Adipocyte (in vitro differentiated cells): Measurements from ENCODE around the gene ARMH1.
"Not testable (repeated sequence)": the region's sequence is repeated elsewhere in the genome, so short reads cannot be mapped to it uniquely, and the experiment has no call there.

Experiments used
- DNase-seq: peaks from one replicate; pipeline ENCODE4 v3.0.0-alpha.2; 2015; ENCODE audit warnings: low read depth
- H3K27me3 ChIP-seq: replicated peaks from 2 replicates; pipeline ENCODE4 v1.7.0; 2013; ENCODE audit warnings: mild to moderate bottlenecking, low read length, moderate library complexity; ENCODE audit not compliant: control insufficient read depth, insufficient read depth
- H3K36me3 ChIP-seq: 2 replicates; pipeline ENCODE4 v1.7.0; 2013; ENCODE audit warnings: low read length, mild to moderate bottlenecking, moderate library complexity; ENCODE audit not compliant: control insufficient read depth, insufficient read depth, severe bottlenecking
- H3K4me1 ChIP-seq: 2 replicates; pipeline ENCODE4 v1.7.0; 2013; ENCODE audit warnings: mild to moderate bottlenecking, low read length, moderate library complexity; ENCODE audit not compliant: control insufficient read depth, insufficient read depth
- H3K4me3 ChIP-seq: 2 replicates; pipeline ENCODE4 v1.7.0; 2013; ENCODE audit warnings: mild to moderate bottlenecking, low read length, moderate library complexity
- H3K9ac ChIP-seq: 2 replicates; pipeline ENCODE4 v1.7.0; 2013; ENCODE audit warnings: mild to moderate bottlenecking, low read length, moderate library complexity
- H3K9me3 ChIP-seq: 2 replicates; pipeline ENCODE4 v1.7.0; 2013; ENCODE audit warnings: mild to moderate bottlenecking, low read length, moderate library complexity; ENCODE audit not compliant: control insufficient read depth

The ARMH1 gene

DNA sequence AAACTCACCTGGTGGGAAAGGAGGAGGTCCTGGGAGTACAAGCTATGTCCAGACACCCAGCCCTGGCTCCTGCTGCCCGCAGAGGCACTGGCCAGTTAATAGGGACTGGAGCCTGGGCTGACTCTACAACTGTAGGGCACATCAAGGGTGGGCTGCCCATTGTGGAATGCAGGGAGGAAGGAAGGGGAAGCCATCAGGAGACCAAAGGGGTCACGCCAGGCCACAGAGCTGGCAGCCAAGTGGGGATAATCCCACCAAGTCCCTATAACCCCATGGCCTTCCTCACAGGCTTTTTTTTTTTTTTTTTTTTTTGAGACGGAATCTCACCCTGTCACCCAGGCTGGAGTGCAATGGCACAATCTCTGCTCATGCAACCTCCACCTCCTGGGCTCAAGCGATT, 14.9 kb upstream of the ARMH1 start:
- no peaks in the 10 kb centered on the region for H3K27me3 ChIP-seq
- H3K4me1 ChIP-seq = peaks cover 2% of the 10 kb centered on the region
- no peak overlapping the region for H3K9ac ChIP-seq
- no peak for DNase-seq
- no peaks in the 10 kb centered on the region for H3K9me3 ChIP-seq
- H3K4me3 ChIP-seq = no peak overlapping the region
- peaks cover 26% of the 10 kb centered on the region for H3K36me3 ChIP-seq

DNA sequence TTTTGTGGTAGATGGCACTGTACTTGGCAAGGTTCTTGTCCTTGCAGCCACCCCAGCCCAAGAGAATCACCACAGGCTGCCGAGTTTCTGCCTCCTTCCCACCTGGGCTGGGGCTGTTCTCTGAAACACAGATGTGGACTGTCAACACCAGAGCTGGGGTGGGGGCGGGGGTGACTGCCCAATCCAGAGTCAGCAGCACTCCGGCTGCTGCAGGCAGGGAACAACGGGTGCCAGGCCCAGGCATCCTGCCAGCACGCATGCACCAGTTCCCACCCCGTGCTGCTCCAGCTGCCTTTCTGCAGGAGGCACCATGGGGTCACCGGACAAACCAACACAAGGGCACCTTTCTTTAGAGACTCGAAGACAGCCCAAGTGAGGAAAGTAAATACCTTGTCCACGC, 14.3 kb upstream of the ARMH1 start:
- Histone ChIP-seq H3K9me3 (no peaks in the 10 kb centered on the region), H3K9ac (no peak overlapping the region), H3K4me3 (no peak overlapping the region), H3K27me3 (no peaks in the 10 kb centered on the region), H3K4me1 (no peaks in the 10 kb centered on the region), H3K36me3 (peaks cover 20% of the 10 kb centered on the region)
- no peak for DNase-seq

DNA sequence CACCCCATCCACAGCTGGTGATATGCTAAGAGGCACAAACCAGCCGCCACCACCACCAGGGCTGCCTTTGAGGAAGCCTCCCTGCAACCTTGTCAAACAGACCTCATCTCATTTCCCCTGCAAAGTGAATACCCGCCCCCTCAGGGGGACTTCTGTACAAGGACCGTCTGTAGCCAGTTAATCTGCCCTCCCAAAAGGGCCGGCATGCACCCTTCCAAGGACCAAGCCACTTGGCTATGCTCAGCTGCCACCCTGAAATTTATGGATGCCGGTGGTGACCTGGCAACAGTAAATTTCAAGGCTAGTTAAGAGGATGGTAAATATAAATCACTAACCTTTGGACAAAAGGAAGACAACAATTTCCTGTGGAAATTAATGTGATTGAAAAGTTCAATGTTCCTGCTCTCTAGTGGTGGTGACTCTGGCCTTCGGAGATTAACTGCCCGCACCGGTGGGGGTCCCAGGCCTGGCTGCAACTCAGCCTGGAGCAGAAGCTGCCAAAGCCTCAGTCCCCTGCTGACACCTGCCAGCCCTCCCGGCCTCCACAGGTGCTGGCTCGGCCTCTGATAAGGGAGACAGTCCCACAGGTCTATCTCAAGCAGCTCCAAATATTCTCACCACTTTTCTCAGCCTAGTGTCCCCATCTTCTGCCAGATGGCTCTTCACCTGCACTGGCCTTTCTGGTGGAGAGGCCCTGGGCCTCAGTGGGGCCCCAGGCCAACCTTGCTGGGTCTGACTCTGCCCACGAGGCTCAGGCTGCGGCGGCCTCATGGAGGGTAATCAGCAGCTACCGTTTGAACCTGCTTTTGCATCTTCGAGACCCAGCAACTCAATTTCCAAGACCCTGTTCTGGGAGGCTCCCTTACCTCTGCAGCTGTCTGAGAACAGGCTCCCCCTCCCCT, 12.5 kb upstream of the ARMH1 start:
- Histone ChIP-seq H3K9me3 (no peaks in the 10 kb centered on the region), H3K4me3 (no peak overlapping the region), H3K4me1 (peaks cover 3% of the 10 kb centered on the region), H3K36me3 (peaks cover 18% of the 10 kb centered on the region), H3K9ac (no peak overlapping the region), H3K27me3 (no peaks in the 10 kb centered on the region)
- DNase-seq = no peak

DNA sequence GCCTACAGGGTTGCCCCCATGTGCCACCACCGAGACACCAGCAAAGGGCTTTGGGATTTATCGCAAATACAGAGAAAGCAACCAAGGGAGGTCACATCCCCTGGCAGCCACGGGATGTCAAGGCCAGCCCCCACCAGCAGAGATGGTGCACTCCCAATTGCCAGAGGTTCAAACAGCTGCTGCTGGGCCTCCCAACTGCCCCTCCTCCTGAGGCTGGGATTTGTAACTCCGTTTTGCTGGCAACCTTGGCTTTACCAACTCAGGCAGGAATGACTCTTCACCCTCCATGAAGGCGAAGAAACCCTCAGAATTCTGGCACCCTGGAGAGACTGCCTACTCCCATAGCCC, 11.9 kb upstream of the ARMH1 start:
- H3K4me3 ChIP-seq = no peak overlapping the region
- no peak for DNase-seq
- H3K36me3 ChIP-seq = peaks cover 18% of the 10 kb centered on the region
- H3K4me1 ChIP-seq = peaks cover 4% of the 10 kb centered on the region
- H3K9me3 ChIP-seq = no peaks in the 10 kb centered on the region
- no peaks in the 10 kb centered on the region for H3K27me3 ChIP-seq
- H3K9ac ChIP-seq = no peak overlapping the region

DNA sequence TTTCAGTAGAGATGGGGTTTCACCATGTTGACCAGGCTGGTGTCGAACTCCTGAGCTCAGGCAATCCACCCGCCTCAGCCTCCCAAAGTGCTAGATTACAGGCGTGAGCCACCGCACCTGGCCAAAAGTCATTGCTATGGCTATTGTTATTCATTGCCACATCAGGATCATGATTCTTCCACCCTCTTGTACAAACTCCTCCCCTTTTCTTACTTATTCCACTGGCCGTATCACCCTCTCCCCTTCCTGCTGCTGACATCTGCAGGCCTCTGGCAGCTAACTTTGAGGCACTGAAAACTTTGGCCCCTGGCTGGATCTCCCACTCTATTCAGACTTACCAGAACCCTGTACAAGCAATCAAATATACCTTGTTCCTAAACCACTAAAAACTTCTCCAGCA, 11.1 kb upstream of the ARMH1 start:
- Histone ChIP-seq H3K4me3 (no peak overlapping the region), H3K36me3 (peaks cover 13% of the 10 kb centered on the region), H3K27me3 (no peaks in the 10 kb centered on the region), H3K9ac (no peak overlapping the region), H3K9me3 (no peaks in the 10 kb centered on the region), H3K4me1 (peaks cover 8% of the 10 kb centered on the region)
- DNase-seq = no peak

DNA sequence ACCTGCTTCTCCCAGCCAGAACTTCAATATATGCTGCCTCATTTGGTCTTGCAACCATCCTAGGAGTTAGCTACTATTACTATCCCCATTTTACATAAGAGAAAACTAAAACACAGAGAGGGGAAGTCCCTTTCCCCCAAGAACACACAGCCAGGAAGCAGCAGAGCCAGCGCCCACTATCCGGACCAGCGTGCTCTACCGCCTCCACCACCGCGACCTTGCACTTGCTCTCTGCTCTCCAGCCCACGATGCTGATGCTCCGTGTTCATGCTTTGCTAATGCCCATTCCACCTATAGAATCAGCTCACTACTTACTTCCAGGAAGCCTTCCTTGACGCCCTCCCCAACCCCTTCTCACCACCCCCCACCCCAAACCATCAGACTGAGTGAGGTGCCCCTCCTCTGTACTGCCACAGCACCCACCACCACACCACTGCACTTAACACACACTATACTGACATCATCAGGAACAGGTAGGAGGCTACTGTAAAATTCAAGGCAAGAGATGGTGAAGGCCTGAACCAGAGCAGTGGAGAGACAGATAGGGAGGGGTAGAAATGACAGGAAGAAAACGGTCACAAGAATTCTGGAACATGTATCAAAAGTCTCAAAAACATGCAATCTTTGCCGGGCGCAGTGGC, 9.7 kb upstream of the ARMH1 start:
- H3K9me3 ChIP-seq = no peaks in the 10 kb centered on the region
- H3K9ac ChIP-seq = no peak overlapping the region
- peaks cover 8% of the 10 kb centered on the region for H3K4me1 ChIP-seq
- no peaks in the 10 kb centered on the region for H3K36me3 ChIP-seq
- no peak for DNase-seq
- H3K27me3 ChIP-seq = no peaks in the 10 kb centered on the region
- no peak overlapping the region for H3K4me3 ChIP-seq

DNA sequence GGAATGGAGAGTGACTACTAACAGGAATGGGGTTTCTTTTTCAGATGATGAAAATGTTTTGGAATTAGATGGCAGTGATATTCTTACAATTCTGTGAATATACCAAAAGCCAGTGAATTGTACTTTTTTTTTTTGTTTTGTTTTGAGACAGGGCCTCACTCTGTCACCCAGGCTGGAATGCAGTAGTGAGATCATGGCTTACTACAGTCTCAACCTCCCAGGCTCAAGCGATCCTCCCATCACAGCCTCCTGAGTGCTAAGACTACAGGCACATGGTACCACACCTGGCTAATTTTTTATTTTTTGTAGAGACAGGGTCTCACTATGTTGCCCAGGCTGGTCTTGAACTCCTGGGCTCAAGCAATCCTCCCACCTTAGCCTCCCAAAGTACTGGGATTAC, 7.8 kb upstream of the ARMH1 start:
- DNase-seq = peak; percentile 9
- not testable (repeated sequence) for H3K4me3 ChIP-seq, H3K27me3 ChIP-seq, H3K4me1 ChIP-seq, H3K9me3 ChIP-seq, H3K36me3 ChIP-seq, H3K9ac ChIP-seq

DNA sequence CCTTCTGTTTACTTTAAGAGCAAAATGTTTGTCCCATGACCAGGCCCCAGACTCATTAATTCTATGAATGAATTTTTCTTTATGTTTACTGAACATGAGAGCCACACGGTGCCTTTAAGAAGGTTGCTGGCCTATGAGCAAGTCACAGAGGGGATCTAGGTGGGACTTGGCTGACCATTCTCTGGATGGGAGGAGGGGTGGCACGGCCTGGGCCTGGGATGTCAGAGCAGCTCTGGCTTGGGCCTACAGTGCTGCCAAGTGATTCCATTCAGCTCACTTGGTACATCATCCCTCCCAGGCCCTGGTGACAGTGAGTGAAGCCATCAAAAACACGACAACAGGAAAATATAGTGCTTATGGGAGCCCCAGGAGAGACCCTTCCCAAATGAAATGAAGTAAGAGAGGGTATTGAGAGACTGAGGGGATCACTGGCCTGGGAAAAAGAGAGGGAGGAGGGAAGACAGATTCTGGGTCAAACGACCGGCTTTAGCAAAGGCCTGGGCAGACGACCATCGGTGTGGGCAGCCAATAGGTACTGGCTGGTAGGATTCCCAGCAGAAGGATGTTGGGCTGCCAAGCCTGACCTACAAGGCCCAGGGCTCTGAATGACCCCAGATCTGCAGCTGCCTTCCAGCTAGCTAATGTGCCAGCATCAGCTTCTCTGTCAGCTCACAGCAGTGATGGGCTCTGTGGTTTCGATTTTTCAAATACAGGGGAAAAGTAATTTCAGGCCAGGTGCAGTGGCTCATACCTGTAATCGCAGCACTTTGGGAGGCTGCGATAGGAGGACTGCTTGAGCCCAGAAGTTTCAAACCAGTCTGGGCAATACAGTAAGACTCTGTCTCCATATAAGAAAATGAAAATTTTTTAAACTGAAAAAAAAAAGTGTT, 3.5 kb upstream of the ARMH1 start:
- no peaks in the 10 kb centered on the region for H3K27me3 ChIP-seq
- no peak overlapping the region for H3K9ac ChIP-seq
- no peak overlapping the region for H3K4me3 ChIP-seq
- H3K4me1 ChIP-seq = peaks cover 31% of the 10 kb centered on the region
- H3K9me3 ChIP-seq = no peaks in the 10 kb centered on the region
- no peaks in the 10 kb centered on the region for H3K36me3 ChIP-seq
- no peak for DNase-seq

DNA sequence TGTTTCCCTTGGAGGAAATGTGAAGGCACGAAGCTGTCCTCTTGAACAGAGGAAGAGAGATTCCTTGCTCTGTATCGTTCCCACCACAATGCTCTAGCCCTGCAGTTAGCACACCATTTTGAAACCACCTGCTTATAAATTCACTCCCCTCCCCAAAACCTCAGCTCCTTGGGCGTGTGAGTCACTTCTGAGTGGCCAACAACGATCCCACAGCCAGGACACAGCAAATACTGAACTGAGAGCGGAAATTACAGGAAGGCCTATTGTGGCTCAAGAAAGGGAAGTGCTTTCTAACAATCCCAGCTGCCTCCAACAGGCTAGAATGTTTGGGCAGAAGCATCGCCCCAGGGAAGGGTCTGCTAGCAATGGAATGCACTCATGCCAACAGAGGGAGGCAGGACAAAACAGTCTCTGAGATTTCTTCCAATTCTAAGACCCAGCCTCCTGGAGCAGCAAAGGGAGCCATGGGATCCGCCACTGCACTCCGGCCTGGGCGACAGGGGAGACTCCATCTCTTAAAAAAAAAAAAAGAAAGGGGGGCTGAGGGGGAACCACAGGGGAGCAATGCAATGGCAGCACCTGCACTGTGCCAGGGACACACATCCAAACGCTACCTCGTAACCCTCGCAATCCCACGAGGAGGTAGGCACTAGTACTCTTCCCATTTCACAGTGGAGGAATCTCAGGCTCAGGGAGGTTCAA, 2.1 kb upstream of the ARMH1 start:
- Histone ChIP-seq H3K9me3 (no peaks in the 10 kb centered on the region), H3K4me1 (peaks cover 45% of the 10 kb centered on the region), H3K4me3 (peak overlapping the region; percentile 86), H3K27me3 (no peaks in the 10 kb centered on the region), H3K36me3 (no peaks in the 10 kb centered on the region), H3K9ac (peak overlapping the region; percentile 94)
- DNase-seq = peak; percentile 23

DNA sequence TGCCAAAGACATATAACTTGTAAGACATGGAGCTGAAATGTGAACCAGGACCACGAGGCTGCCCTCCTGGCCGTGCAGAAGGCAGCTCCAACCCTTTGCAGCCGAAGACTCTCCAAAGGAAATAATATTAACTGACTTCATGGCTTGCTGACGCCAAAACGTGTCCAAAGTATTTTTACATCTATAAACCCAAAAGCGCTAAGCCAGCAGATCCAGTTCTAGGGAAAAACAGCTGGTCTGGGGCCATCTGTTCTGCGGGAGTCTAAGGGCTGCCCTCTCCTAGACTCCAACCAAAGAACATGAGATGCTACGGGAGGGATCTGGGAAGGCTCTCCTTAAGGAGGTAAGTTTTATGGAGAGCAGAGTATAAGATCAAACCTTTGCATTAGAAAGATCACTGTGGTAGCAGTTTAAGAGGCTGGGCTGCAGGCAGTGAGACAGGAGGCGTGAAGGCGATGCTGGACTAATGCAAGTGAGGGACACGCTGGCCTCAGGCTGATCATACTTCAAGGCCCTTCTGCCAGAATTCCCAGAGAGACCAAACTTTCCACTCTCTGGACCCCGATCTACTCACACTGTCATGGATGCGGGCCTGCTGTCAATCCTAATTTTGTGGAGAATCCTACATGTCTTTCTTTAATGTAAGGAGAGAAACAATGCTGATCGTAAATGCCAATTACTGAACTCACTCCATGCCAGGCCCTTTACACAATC, 1.4 kb upstream of the ARMH1 start:
- no peak for DNase-seq
- H3K4me1 ChIP-seq = peaks cover 42% of the 10 kb centered on the region
- no peaks in the 10 kb centered on the region for H3K9me3 ChIP-seq
- H3K27me3 ChIP-seq = no peaks in the 10 kb centered on the region
- H3K9ac ChIP-seq = peak overlapping the region; percentile 94
- no peaks in the 10 kb centered on the region for H3K36me3 ChIP-seq
- peak overlapping the region; percentile 86 for H3K4me3 ChIP-seq
